Measurements from ENCODE around the gene CDK17.

Gene CDK17

GRCh38 chr12:96398424-96399119 is 1.7 kb downstream of the CDK17 start:
- H2AFZ ChIP-seq (ENCODE audit: low read depth, low read length, severe bottlenecking) = no peak overlapping the region
- no peaks in the 10 kb centered on the region for H3K27me3 ChIP-seq (ENCODE audit: low read length)
- H3K27ac ChIP-seq (ENCODE audit: low read depth, low read length) = peak overlapping the region; percentile 97

GRCh38 chr12:96397756-96398423 is 2.3 kb downstream of the CDK17 start:
- no peak overlapping the region for H2AFZ ChIP-seq (ENCODE audit: low read depth, low read length, severe bottlenecking)

More at GRCh38 chr12:96398424-96399119, 1.7 kb downstream of the CDK17 start:
- TF ChIP-seq CTCF (IDR thresholded peaks at IDR 0.05; ENCODE audit: insufficient read depth, low read length, poor library complexity, severe bottlenecking) = no peak
- Histone ChIP-seq H3K9me3 (ENCODE audit: insufficient read depth, low read length) (no peaks in the 10 kb centered on the region), H3K9me2 (replicated peaks; ENCODE audit: insufficient read depth, low read length) (no peaks in the 10 kb centered on the region), H3F3A (ENCODE audit: insufficient read depth) (peaks cover 18% of the 10 kb centered on the region; the same call in 1 of the 2 replicates), H4K20me1 (ENCODE audit: low read depth, low read length) (peaks cover 27% of the 10 kb centered on the region), H3K9ac (ENCODE audit: low read length) (peak overlapping the region; percentile 97), H3K36me3 (ENCODE audit: low read length) (no peaks in the 10 kb centered on the region), H3K79me2 (ENCODE audit: insufficient read depth, low read length) (peaks cover 63% of the 10 kb centered on the region), H3K4me2 (ENCODE audit: low read depth, low read length, poor library complexity, severe bottlenecking) (peak overlapping the region; percentile 96), H3K4me3 (ENCODE audit: insufficient read depth, low read length, poor library complexity, severe bottlenecking) (peak overlapping the region; percentile 79)

DNA sequence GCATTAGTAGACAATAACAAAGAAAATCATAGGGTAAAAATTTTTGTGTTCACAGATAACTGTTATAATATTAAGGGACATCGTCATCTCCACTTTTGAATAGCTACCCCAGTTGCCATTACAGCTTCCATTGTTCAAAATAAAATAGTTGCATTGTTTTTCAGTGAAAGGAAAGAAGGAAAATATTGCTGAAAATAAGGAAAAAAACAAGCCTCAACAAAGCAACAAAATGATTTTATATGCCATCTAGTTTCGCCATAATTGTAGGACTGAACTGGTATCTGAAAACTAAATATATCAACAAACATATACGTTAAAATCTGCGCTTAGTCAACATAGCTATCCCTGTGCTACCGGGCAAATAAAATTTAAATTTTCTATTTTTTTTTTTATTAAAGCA is 3.3 kb downstream of the CDK17 start:
- peaks cover 18% of the 10 kb centered on the region; the same call in 1 of the 2 replicates for H3F3A ChIP-seq (ENCODE audit: insufficient read depth)
- TF ChIP-seq EZH2phosphoT487 (conservative IDR thresholded peaks at IDR 0.05; ENCODE audit: low read length) (no peak), CTCF (IDR thresholded peaks at IDR 0.05; ENCODE audit: insufficient read depth, low read length, poor library complexity, severe bottlenecking) (no peak)
- no peaks in the 10 kb centered on the region for H3K27me3 ChIP-seq (ENCODE audit: low read length)
- peak overlapping the region; percentile 96 for H3K4me2 ChIP-seq (ENCODE audit: low read depth, low read length, poor library complexity, severe bottlenecking)
- H3K9me3 ChIP-seq (ENCODE audit: insufficient read depth, low read length) = no peaks in the 10 kb centered on the region
- H4K20me1 ChIP-seq (ENCODE audit: low read depth, low read length) = peaks cover 38% of the 10 kb centered on the region
- H2AFZ ChIP-seq (ENCODE audit: low read depth, low read length, severe bottlenecking) = no peak overlapping the region
- no peaks in the 10 kb centered on the region for H3K36me3 ChIP-seq (ENCODE audit: low read length)
- H3K4me3 ChIP-seq (ENCODE audit: insufficient read depth, low read length, poor library complexity, severe bottlenecking) = no peak overlapping the region
- no peak overlapping the region for H3K9ac ChIP-seq (ENCODE audit: low read length)
- no peaks in the 10 kb centered on the region for H3K9me2 ChIP-seq (replicated peaks; ENCODE audit: insufficient read depth, low read length)
- H3K79me2 ChIP-seq (ENCODE audit: insufficient read depth, low read length) = peaks cover 79% of the 10 kb centered on the region
- no peak overlapping the region for H3K27ac ChIP-seq (ENCODE audit: low read depth, low read length)

More at GRCh38 chr12:96397756-96398423, 2.3 kb downstream of the CDK17 start:
- peak overlapping the region; percentile 79 for H3K4me3 ChIP-seq (ENCODE audit: insufficient read depth, low read length, poor library complexity, severe bottlenecking)
- no peaks in the 10 kb centered on the region for H3K9me3 ChIP-seq (ENCODE audit: insufficient read depth, low read length)
- H3K9ac ChIP-seq (ENCODE audit: low read length) = peak overlapping the region; percentile 97
- no peaks in the 10 kb centered on the region for H3K36me3 ChIP-seq (ENCODE audit: low read length)
- TF ChIP-seq CTCF (IDR thresholded peaks at IDR 0.05; ENCODE audit: insufficient read depth, low read length, poor library complexity, severe bottlenecking) (no peak), EZH2phosphoT487 (conservative IDR thresholded peaks at IDR 0.05; ENCODE audit: low read length) (no peak)
- H3F3A ChIP-seq (ENCODE audit: insufficient read depth) = peaks cover 18% of the 10 kb centered on the region; the same call in 1 of the 2 replicates
- H3K27ac ChIP-seq (ENCODE audit: low read depth, low read length) = peak overlapping the region; percentile 97
- H3K79me2 ChIP-seq (ENCODE audit: insufficient read depth, low read length) = peaks cover 69% of the 10 kb centered on the region
- H3K4me2 ChIP-seq (ENCODE audit: low read depth, low read length, poor library complexity, severe bottlenecking) = peak overlapping the region; percentile 96
- no peaks in the 10 kb centered on the region for H3K27me3 ChIP-seq (ENCODE audit: low read length)
- peaks cover 28% of the 10 kb centered on the region for H4K20me1 ChIP-seq (ENCODE audit: low read depth, low read length)
- H3K9me2 ChIP-seq (replicated peaks; ENCODE audit: insufficient read depth, low read length) = no peaks in the 10 kb centered on the region
